ENCODE measurements around the gene RAB7A.
"Not testable (repeated sequence)": the region's sequence is repeated elsewhere in the genome, so short reads cannot be mapped to it uniquely, and the experiment has no call there.

Gene RAB7A

DNA sequence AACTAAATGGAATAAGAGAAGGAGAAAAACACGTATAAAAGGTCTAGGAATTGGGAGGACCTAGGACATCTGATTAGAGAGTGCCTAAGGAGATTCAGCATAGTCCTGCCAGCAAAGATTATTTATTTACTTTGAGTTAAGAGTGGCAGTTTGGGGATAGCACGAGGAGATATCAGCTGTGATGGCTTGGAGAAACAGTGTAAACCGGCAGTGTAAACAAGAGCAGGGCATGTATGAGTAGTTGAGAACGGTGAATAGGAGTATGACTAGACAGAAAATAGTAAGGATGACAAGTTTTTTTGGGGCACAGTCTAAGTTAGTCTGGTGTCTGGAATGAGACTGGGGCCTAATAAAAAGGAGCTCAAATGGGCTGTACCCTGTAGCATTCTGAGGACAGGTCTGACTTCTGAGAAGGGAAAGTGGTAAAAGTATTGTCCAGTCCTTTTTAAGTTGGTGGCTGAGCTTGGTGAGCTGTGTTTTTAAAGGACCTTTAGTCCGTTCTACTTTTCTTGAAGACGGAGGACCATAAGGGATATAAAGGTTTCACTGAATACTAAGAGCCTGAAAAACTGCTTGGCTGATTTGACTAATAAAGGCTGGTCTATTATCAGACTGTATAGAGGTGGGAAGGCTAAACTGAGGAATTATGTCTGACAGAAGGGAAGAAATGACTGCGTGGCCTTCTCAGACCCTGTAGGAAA lies 104.1 kb downstream of the RAB7A start:
- H4K8ac ChIP-seq (ENCODE audit: low read depth, low read length); H2AK5ac ChIP-seq (ENCODE audit: low read depth, low read length); H3K23ac ChIP-seq (ENCODE audit: low read depth, low read length, poor library complexity); H3K79me1 ChIP-seq (ENCODE audit: low read depth, low read length); H3K27me3 ChIP-seq (ENCODE audit: control insufficient read depth in 3 of 3, insufficient read depth in 3 of 3, low read depth in 1 of 3, low read length in 3 of 3); H3K4me3 ChIP-seq (ENCODE audit: low read length in 2 of 2); H2BK5ac ChIP-seq (ENCODE audit: low read length); H2BK120ac ChIP-seq (ENCODE audit: low read depth, low read length); H2AFZ ChIP-seq (ENCODE audit: low read length); H2BK12ac ChIP-seq (ENCODE audit: low read length); H3K4me2 ChIP-seq (ENCODE audit: insufficient read depth, low read length, poor library complexity, severe bottlenecking); H4K91ac ChIP-seq (ENCODE audit: low read depth, low read length, poor library complexity); H3K14ac ChIP-seq (ENCODE audit: low read length); H3K9me3 ChIP-seq (replicated peaks in 1 of 2; ENCODE audit: control insufficient read depth in 2 of 2, insufficient read depth in 1 of 2, low read depth in 1 of 2, low read length in 2 of 2); DNase-seq (ENCODE audit: low spot score); H3K9ac ChIP-seq (ENCODE audit: low read depth, low read length, poor library complexity); H2BK15ac ChIP-seq (ENCODE audit: low read length); H3K4me1 ChIP-seq (ENCODE audit: control insufficient read depth in 2 of 2, insufficient read depth in 1 of 2, low read depth in 1 of 2, low read length in 2 of 2); H3K27ac ChIP-seq (replicated peaks; ENCODE audit: low read length); H3K36me3 ChIP-seq (replicated peaks in 1 of 2; ENCODE audit: control insufficient read depth in 2 of 2, insufficient read depth in 2 of 2, low read length in 2 of 2); H3K18ac ChIP-seq (ENCODE audit: low read length); H3K4ac ChIP-seq (ENCODE audit: low read length): not testable (repeated sequence)
- no CpG with 5 or more reads among the region's 7 CpGs for WGBS, 2 donors (ENCODE audit: extremely low coverage in 2 of 2, insufficient read length in 2 of 2, insufficient replicate concordance in 1 of 2)

DNA sequence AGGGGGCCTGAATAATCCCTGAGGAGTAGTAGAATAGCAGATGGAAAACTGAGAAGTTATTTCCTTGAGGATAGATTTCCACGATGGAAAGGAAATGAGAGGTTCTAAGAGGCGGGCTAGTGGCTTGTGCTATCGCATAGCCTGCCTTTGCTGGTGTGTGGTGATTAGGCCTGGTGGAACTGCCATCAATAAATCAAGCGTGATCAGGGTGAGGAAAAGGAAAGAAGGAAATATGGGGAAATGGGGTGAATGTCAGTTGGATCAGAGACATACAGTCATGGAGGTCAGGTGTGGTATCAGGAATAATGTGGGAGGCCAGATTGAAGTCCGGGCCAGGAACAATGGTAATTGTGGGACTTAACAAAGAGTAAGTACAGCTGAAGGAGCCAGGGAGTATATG lies 104.8 kb downstream of the RAB7A start:
- H3K4ac ChIP-seq (ENCODE audit: low read length); H3K18ac ChIP-seq (ENCODE audit: low read length); H3K23ac ChIP-seq (ENCODE audit: low read depth, low read length, poor library complexity); H3K79me1 ChIP-seq (ENCODE audit: low read depth, low read length); H3K27me3 ChIP-seq (ENCODE audit: control insufficient read depth in 3 of 3, insufficient read depth in 3 of 3, low read depth in 1 of 3, low read length in 3 of 3); H3K4me1 ChIP-seq (ENCODE audit: control insufficient read depth in 2 of 2, insufficient read depth in 1 of 2, low read depth in 1 of 2, low read length in 2 of 2); H3K9ac ChIP-seq (ENCODE audit: low read depth, low read length, poor library complexity); H2AK5ac ChIP-seq (ENCODE audit: low read depth, low read length); H3K4me3 ChIP-seq (ENCODE audit: low read length in 2 of 2); H3K9me3 ChIP-seq (replicated peaks in 1 of 2; ENCODE audit: control insufficient read depth in 2 of 2, insufficient read depth in 1 of 2, low read depth in 1 of 2, low read length in 2 of 2); H2BK120ac ChIP-seq (ENCODE audit: low read depth, low read length); H2BK15ac ChIP-seq (ENCODE audit: low read length); H3K14ac ChIP-seq (ENCODE audit: low read length); H4K8ac ChIP-seq (ENCODE audit: low read depth, low read length); H4K91ac ChIP-seq (ENCODE audit: low read depth, low read length, poor library complexity); H2BK5ac ChIP-seq (ENCODE audit: low read length); H2BK12ac ChIP-seq (ENCODE audit: low read length); DNase-seq (ENCODE audit: low spot score); H3K4me2 ChIP-seq (ENCODE audit: insufficient read depth, low read length, poor library complexity, severe bottlenecking); H3K36me3 ChIP-seq (replicated peaks in 1 of 2; ENCODE audit: control insufficient read depth in 2 of 2, insufficient read depth in 2 of 2, low read length in 2 of 2); H3K27ac ChIP-seq (replicated peaks; ENCODE audit: low read length); H2AFZ ChIP-seq (ENCODE audit: low read length): not testable (repeated sequence)
- no CpG with 5 or more reads among the region's 5 CpGs for WGBS, 2 donors (ENCODE audit: extremely low coverage in 2 of 2, insufficient read length in 2 of 2, insufficient replicate concordance in 1 of 2)

DNA sequence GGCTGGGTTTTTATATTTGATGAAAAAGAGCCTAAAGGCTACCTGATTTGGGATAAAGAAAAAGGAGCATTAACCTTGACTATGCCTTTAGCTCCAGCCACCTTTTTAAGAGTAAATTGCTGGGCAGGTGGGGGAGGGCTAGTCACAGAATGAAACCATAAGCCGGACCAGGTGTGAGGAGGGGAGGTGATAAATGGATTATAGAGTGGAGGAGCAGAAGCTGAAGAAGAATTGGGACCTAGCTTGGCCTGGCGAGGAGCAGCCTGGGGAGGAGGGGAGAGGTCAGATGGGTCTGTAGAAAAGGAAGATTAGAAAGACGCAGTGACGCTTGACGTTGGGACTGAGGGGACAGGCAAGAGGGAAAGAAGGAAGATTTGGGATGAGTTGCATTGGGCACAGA lies 107.0 kb downstream of the RAB7A start:
- H2AK5ac ChIP-seq (ENCODE audit: low read depth, low read length); H3K9ac ChIP-seq (ENCODE audit: low read depth, low read length, poor library complexity); H2AFZ ChIP-seq (ENCODE audit: low read length); H3K4me1 ChIP-seq (ENCODE audit: control insufficient read depth in 2 of 2, insufficient read depth in 1 of 2, low read depth in 1 of 2, low read length in 2 of 2); H2BK120ac ChIP-seq (ENCODE audit: low read depth, low read length); H3K27ac ChIP-seq (replicated peaks; ENCODE audit: low read length); H4K91ac ChIP-seq (ENCODE audit: low read depth, low read length, poor library complexity); H2BK12ac ChIP-seq (ENCODE audit: low read length); H3K23ac ChIP-seq (ENCODE audit: low read depth, low read length, poor library complexity); H3K14ac ChIP-seq (ENCODE audit: low read length); H3K79me1 ChIP-seq (ENCODE audit: low read depth, low read length); H3K9me3 ChIP-seq (replicated peaks in 1 of 2; ENCODE audit: control insufficient read depth in 2 of 2, insufficient read depth in 1 of 2, low read depth in 1 of 2, low read length in 2 of 2); H3K18ac ChIP-seq (ENCODE audit: low read length); H2BK15ac ChIP-seq (ENCODE audit: low read length); H2BK5ac ChIP-seq (ENCODE audit: low read length); H3K4me2 ChIP-seq (ENCODE audit: insufficient read depth, low read length, poor library complexity, severe bottlenecking); H4K8ac ChIP-seq (ENCODE audit: low read depth, low read length); H3K36me3 ChIP-seq (replicated peaks in 1 of 2; ENCODE audit: control insufficient read depth in 2 of 2, insufficient read depth in 2 of 2, low read length in 2 of 2); DNase-seq (ENCODE audit: low spot score); H3K4ac ChIP-seq (ENCODE audit: low read length); H3K27me3 ChIP-seq (ENCODE audit: control insufficient read depth in 3 of 3, insufficient read depth in 3 of 3, low read depth in 1 of 3, low read length in 3 of 3); H3K4me3 ChIP-seq (ENCODE audit: low read length in 2 of 2): not testable (repeated sequence)
- WGBS, 2 donors (ENCODE audit: extremely low coverage in 2 of 2, insufficient read length in 2 of 2, insufficient replicate concordance in 1 of 2) = no CpG with 5 or more reads among the region's 5 CpGs

DNA sequence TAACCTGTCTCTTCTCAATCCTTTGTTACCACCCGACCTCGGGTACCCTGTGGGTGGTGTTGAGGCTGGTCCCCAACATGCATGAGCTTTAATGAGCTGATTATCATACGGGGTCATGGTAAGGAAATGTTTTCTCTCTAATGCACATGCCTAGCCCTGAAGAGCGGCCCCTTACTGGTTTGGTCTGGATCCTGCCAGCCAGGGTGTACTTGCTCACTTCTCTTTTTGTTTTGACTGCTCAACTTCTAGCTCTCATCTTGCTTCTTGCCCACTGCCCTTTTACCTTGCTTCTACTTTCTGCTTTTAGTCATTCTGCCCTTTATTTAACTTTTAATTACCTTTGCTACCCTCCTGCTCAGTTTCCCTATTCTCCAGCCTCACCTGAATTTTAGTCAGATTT lies 109.1 kb downstream of the RAB7A start:
- H3K4me3 ChIP-seq (ENCODE audit: low read length in 2 of 2) = no peak overlapping the region
- no peak overlapping the region for H2BK15ac ChIP-seq (ENCODE audit: low read length)
- no peak overlapping the region for H2BK12ac ChIP-seq (ENCODE audit: low read length)
- WGBS, 2 donors (ENCODE audit: extremely low coverage in 2 of 2, insufficient read length in 2 of 2, insufficient replicate concordance in 1 of 2) = no CpG with 5 or more reads among the region's 4 CpGs
- H3K27ac ChIP-seq (replicated peaks; ENCODE audit: low read length) = no peak overlapping the region
- no peak overlapping the region for H2AK5ac ChIP-seq (ENCODE audit: low read depth, low read length)
- H2BK5ac ChIP-seq (ENCODE audit: low read length) = no peak overlapping the region
- no peaks in the 10 kb centered on the region for H3K36me3 ChIP-seq (replicated peaks in 1 of 2; ENCODE audit: control insufficient read depth in 2 of 2, insufficient read depth in 2 of 2, low read length in 2 of 2)
- no peak overlapping the region for H3K9ac ChIP-seq (ENCODE audit: low read depth, low read length, poor library complexity)
- no peak for DNase-seq (ENCODE audit: low spot score)
- H4K8ac ChIP-seq (ENCODE audit: low read depth, low read length) = no peak overlapping the region
- H3K4me1 ChIP-seq (ENCODE audit: control insufficient read depth in 2 of 2, insufficient read depth in 1 of 2, low read depth in 1 of 2, low read length in 2 of 2) = no peaks in the 10 kb centered on the region
- H3K4ac ChIP-seq (ENCODE audit: low read length) = no peak overlapping the region
- no peaks in the 10 kb centered on the region for H3K27me3 ChIP-seq (ENCODE audit: control insufficient read depth in 3 of 3, insufficient read depth in 3 of 3, low read depth in 1 of 3, low read length in 3 of 3)
- no peak overlapping the region for H3K4me2 ChIP-seq (ENCODE audit: insufficient read depth, low read length, poor library complexity, severe bottlenecking)
- H3K9me3 ChIP-seq (replicated peaks in 1 of 2; ENCODE audit: control insufficient read depth in 2 of 2, insufficient read depth in 1 of 2, low read depth in 1 of 2, low read length in 2 of 2) = no peaks in the 10 kb centered on the region
- no peak overlapping the region for H3K23ac ChIP-seq (ENCODE audit: low read depth, low read length, poor library complexity)
- H3K14ac ChIP-seq (ENCODE audit: low read length) = no peak overlapping the region
- H4K91ac ChIP-seq (ENCODE audit: low read depth, low read length, poor library complexity) = no peak overlapping the region
- peaks cover 1% of the 10 kb centered on the region for H3K79me1 ChIP-seq (ENCODE audit: low read depth, low read length)
- no peak overlapping the region for H2BK120ac ChIP-seq (ENCODE audit: low read depth, low read length)
- no peak overlapping the region for H3K18ac ChIP-seq (ENCODE audit: low read length)
- peak overlapping the region; percentile 24 for H2AFZ ChIP-seq (ENCODE audit: low read length)
